Measurements from ENCODE around the gene TAAR1. TPM values are rescaled to one million over a fixed set of nuclear protein-coding genes. Genes with fewer than 3 reads are reported as not detected.

The TAAR1 gene
- polyA plus RNA-seq, 2 of the 4 experiments (the other 2 are of a cell fraction): not detected

DNA sequence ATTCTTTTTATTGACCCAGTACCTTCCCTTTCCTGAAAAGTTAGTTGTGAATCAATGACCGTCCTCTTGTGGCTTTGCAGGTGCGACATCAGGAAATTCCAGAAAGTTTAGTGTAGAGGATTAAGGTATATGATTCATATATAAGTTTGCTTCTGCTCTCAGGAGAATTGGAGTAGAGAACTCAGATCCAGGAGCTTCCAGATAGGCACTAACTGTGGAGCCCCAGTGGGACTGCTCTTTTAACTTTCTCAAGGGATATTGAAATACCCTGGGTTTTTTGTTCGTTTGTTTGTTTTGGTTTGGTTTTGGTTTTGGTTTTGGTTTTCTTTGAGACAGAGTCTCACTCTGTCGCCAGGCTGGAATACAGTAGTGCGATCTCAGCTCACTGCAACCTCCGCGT lies 44.4 kb downstream of the TAAR1 start:
- no peaks in the 10 kb centered on the region for H3K4me1 ChIP-seq
- 61% methylated on average over 6 of the region's 7 CpGs for WGBS (ENCODE audit: missing lambda C conversion rate)
- H3K27ac ChIP-seq: no peak overlapping the region
- no peak for DNase-seq (ENCODE audit: low read depth in 1 of 2, low spot score in 1 of 2)
- POLR2A ChIA-PET: no interaction called here
- TF ChIP-seq CBX2 (IDR thresholded peaks at IDR 0.05; ENCODE audit: borderline replicate concordance, low read depth) (no peak), PHF8 (IDR thresholded peaks at IDR 0.05; ENCODE audit: borderline replicate concordance, low read depth) (no peak), RARB (CRISPR knock-in tag; IDR thresholded peaks at IDR 0.05) (no peak), CHD2 (IDR thresholded peaks at IDR 0.05; ENCODE audit: low read length, partially characterized antibody) (no peak), TP53 (CRISPR knock-in tag; IDR thresholded peaks at IDR 0.05) (no peak), HOXB13 (CRISPR knock-in tag; IDR thresholded peaks at IDR 0.05; ENCODE audit: low read depth) (no peak), ZFP36 (IDR thresholded peaks at IDR 0.05; ENCODE audit: borderline replicate concordance, partially characterized antibody) (no peak), ZSCAN20 (CRISPR knock-in tag; IDR thresholded peaks at IDR 0.05) (no peak), MYC (IDR thresholded peaks at IDR 0.05; ENCODE audit: borderline replicate concordance, low read length) (no peak), EHF (CRISPR knock-in tag; IDR thresholded peaks at IDR 0.05) (no peak), CBX8 (IDR thresholded peaks at IDR 0.05) (no peak), CHD4 (IDR thresholded peaks at IDR 0.05; ENCODE audit: borderline replicate concordance) (no peak), RAD21 (conservative IDR thresholded peaks at IDR 0.05 in 1 of 2, IDR thresholded peaks at IDR 0.05 in 1 of 2) (no peak)
- TF ChIP-seq, protein P1, sequence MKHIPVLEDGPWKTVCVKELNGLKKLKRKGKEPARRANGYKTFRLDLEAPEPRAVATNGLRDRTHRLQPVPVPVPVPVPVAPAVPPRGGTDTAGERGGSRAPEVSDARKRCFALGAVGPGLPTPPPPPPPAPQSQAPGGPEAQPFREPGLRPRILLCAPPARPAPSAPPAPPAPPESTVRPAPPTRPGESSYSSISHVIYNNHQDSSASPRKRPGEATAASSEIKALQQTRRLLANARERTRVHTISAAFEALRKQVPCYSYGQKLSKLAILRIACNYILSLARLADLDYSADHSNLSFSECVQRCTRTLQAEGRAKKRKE (CRISPR knock-in tag; IDR thresholded peaks at IDR 0.05; ENCODE audit: low read depth): no peak
- TF ChIP-seq, protein P2, sequence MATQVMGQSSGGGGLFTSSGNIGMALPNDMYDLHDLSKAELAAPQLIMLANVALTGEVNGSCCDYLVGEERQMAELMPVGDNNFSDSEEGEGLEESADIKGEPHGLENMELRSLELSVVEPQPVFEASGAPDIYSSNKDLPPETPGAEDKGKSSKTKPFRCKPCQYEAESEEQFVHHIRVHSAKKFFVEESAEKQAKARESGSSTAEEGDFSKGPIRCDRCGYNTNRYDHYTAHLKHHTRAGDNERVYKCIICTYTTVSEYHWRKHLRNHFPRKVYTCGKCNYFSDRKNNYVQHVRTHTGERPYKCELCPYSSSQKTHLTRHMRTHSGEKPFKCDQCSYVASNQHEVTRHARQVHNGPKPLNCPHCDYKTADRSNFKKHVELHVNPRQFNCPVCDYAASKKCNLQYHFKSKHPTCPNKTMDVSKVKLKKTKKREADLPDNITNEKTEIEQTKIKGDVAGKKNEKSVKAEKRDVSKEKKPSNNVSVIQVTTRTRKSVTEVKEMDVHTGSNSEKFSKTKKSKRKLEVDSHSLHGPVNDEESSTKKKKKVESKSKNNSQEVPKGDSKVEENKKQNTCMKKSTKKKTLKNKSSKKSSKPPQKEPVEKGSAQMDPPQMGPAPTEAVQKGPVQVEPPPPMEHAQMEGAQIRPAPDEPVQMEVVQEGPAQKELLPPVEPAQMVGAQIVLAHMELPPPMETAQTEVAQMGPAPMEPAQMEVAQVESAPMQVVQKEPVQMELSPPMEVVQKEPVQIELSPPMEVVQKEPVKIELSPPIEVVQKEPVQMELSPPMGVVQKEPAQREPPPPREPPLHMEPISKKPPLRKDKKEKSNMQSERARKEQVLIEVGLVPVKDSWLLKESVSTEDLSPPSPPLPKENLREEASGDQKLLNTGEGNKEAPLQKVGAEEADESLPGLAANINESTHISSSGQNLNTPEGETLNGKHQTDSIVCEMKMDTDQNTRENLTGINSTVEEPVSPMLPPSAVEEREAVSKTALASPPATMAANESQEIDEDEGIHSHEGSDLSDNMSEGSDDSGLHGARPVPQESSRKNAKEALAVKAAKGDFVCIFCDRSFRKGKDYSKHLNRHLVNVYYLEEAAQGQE (IDR thresholded peaks at IDR 0.05): no peak
- TF ChIP-seq, protein P3, sequence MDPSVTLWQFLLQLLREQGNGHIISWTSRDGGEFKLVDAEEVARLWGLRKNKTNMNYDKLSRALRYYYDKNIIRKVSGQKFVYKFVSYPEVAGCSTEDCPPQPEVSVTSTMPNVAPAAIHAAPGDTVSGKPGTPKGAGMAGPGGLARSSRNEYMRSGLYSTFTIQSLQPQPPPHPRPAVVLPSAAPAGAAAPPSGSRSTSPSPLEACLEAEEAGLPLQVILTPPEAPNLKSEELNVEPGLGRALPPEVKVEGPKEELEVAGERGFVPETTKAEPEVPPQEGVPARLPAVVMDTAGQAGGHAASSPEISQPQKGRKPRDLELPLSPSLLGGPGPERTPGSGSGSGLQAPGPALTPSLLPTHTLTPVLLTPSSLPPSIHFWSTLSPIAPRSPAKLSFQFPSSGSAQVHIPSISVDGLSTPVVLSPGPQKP (IDR thresholded peaks at IDR 0.05; ENCODE audit: low read depth, low read length): no peak
- TF ChIP-seq, protein P4, sequence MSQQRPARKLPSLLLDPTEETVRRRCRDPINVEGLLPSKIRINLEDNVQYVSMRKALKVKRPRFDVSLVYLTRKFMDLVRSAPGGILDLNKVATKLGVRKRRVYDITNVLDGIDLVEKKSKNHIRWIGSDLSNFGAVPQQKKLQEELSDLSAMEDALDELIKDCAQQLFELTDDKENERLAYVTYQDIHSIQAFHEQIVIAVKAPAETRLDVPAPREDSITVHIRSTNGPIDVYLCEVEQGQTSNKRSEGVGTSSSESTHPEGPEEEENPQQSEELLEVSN (IDR thresholded peaks at IDR 0.05; ENCODE audit: borderline replicate concordance, low read depth): no peak
- TF ChIP-seq, protein P5, sequence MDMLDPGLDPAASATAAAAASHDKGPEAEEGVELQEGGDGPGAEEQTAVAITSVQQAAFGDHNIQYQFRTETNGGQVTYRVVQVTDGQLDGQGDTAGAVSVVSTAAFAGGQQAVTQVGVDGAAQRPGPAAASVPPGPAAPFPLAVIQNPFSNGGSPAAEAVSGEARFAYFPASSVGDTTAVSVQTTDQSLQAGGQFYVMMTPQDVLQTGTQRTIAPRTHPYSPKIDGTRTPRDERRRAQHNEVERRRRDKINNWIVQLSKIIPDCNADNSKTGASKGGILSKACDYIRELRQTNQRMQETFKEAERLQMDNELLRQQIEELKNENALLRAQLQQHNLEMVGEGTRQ (IDR thresholded peaks at IDR 0.05): no peak
- no peak for ATAC-seq
- H3K9me3 ChIP-seq: no peaks in the 10 kb centered on the region
- no peak for FAIRE-seq
- CTCF ChIA-PET: no interaction called here
- H3K4me3 ChIP-seq: no peak overlapping the region
- 0 out of 3 replicates have a peak overlapping the region, but pooled peaks have one; percentile 14 for H3K4me2 ChIP-seq

DNA sequence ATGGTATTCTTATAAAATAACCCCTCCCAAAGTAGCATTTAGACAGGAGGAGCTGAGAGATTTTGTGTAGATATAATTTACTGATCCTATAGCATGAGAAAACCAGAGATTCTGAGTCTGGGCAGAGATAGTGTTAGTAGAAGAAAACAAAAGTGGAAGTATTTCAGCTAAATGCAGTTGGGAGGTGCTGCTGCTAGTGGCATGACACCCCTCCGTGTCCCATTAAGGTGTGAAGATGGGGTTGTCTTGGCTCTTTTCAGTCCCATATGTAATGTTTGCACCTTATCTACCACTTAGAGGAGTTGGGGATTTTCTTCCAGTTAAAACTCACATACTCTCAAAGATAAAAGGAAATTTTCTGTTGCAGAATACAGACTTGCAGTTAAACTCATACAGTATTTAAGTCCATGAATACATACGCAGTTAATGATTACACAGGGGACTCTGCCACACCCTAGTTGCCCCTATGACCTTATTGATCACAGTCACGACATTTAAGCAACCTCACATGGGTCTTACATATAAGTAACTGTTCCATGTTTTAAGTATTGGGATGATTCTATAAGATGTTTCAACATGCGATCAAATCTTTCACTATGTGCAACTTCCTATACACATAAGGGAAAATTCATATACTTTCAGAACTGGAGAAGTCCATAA lies 46.4 kb downstream of the TAAR1 start:
- H3K27ac ChIP-seq: no peak overlapping the region
- H3K4me3 ChIP-seq: no peak overlapping the region
- POLR2A ChIA-PET: no interaction called here
- H3K4me2 ChIP-seq: no peak overlapping the region
- WGBS (ENCODE audit: missing lambda C conversion rate): 32% methylated on average over 4 of the region's 4 CpGs
- FAIRE-seq (no peak), DNase-seq (ENCODE audit: low read depth in 1 of 2, low spot score in 1 of 2) (no peak), ATAC-seq (no peak)
- TF ChIP-seq HOXB5 (CRISPR knock-in tag; IDR thresholded peaks at IDR 0.05): no peak
- TF ChIP-seq, protein P6, sequence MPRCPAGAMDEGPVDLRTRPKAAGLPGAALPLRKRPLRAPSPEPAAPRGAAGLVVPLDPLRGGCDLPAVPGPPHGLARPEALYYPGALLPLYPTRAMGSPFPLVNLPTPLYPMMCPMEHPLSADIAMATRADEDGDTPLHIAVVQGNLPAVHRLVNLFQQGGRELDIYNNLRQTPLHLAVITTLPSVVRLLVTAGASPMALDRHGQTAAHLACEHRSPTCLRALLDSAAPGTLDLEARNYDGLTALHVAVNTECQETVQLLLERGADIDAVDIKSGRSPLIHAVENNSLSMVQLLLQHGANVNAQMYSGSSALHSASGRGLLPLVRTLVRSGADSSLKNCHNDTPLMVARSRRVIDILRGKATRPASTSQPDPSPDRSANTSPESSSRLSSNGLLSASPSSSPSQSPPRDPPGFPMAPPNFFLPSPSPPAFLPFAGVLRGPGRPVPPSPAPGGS (IDR thresholded peaks at IDR 0.05): no peak
- TF ChIP-seq KDM5A (IDR thresholded peaks at IDR 0.05): no peak
- no peak for TF ChIP-seq SMC3 (IDR thresholded peaks at IDR 0.05)
- no peak for TF ChIP-seq MAZ (IDR thresholded peaks at IDR 0.05; ENCODE audit: borderline replicate concordance, low read depth, low read length)
- TF ChIP-seq MAFK (IDR thresholded peaks at IDR 0.05; ENCODE audit: partially characterized antibody): no peak
- no peak for TF ChIP-seq CHD4 (IDR thresholded peaks at IDR 0.05; ENCODE audit: borderline replicate concordance)
- no peak for TF ChIP-seq HEYL (CRISPR knock-in tag; IDR thresholded peaks at IDR 0.05)
- no peak for TF ChIP-seq ZC3H11A (IDR thresholded peaks at IDR 0.05)
- TF ChIP-seq BHLHE40 (IDR thresholded peaks at IDR 0.05; ENCODE audit: low read depth, low read length): no peak
- TF ChIP-seq ESRRA (IDR thresholded peaks at IDR 0.05; ENCODE audit: borderline replicate concordance, low read length): no peak
- CTCF ChIA-PET: no interaction called here
- H3K4me1 ChIP-seq: no peaks in the 10 kb centered on the region
- H3K9me3 ChIP-seq: no peaks in the 10 kb centered on the region
